ENCODE results near the gene RFT1. TPM values are rescaled to one million over a fixed set of nuclear protein-coding genes. Genes with fewer than 3 reads are reported as not detected.

RFT1 gene
- total RNA-seq, 1 donor from 2014 or later: 19.2 TPM

DNA sequence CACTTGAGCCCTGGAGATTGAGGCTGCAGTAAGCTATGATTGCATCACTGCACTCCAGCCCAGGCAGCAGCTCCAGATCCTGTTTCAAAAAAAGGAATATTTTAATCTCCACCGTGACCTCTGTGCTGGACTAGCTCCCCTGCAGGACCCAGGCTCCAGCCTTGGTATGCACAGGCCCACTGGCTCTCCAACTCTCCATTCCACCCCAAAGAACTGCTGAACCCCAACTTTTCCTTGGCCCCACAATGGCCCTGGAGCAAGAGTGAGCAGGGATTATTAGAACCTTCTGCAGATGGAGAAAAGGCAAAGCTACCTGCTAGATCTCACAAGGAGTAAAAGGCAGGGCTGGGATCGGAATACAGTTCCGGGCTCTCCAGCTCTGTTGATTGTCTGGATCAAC is 51.6 kb downstream of the RFT1 start:
- no peaks in the 10 kb centered on the region for H4K20me1 ChIP-seq (ENCODE audit: insufficient read depth, low read length)
- no peak overlapping the region for H3K9ac ChIP-seq (ENCODE audit: low read length)
- H3K4me3 ChIP-seq (ENCODE audit: insufficient read depth, low read depth, low read length): no peak overlapping the region
- no peak for TF ChIP-seq EZH2 (IDR thresholded peaks at IDR 0.05; ENCODE audit: insufficient read depth, low read length)
- no peak for TF ChIP-seq CTCF (IDR thresholded peaks at IDR 0.05; ENCODE audit: insufficient read depth, low read depth, low read length)
- H3K79me2 ChIP-seq (ENCODE audit: insufficient read depth, low read length): no peaks in the 10 kb centered on the region
- peaks cover 2% of the 10 kb centered on the region for H3K4me1 ChIP-seq (ENCODE audit: insufficient read depth, low read length)
- Mint-ChIP-seq H3K4me1 (ENCODE audit: low read depth, unreplicated experiment) (no peaks in the 10 kb centered on the region), H3K9me3 (ENCODE audit: unreplicated experiment) (no peaks in the 10 kb centered on the region), H3K4me3 (ENCODE audit: unreplicated experiment) (no peak overlapping the region), H3K27me3 (ENCODE audit: low read depth, unreplicated experiment) (peaks cover 23% of the 10 kb centered on the region), H3K36me3 (ENCODE audit: low read depth, unreplicated experiment) (no peaks in the 10 kb centered on the region), H3K27ac (ENCODE audit: unreplicated experiment) (peak overlapping the region; percentile 7)
- FAIRE-seq (no peak), DNase-seq (ENCODE audit: low read depth) (no peak)
- H3K27me3 ChIP-seq (ENCODE audit: insufficient read depth, low read length): no peaks in the 10 kb centered on the region
- no peaks in the 10 kb centered on the region for H3K36me3 ChIP-seq (ENCODE audit: insufficient read depth, low read length)
- H3K9me3 ChIP-seq (ENCODE audit: insufficient read depth, low read depth, low read length): no peaks in the 10 kb centered on the region
- H3K4me2 ChIP-seq (ENCODE audit: low read length): no peak overlapping the region
- H3K27ac ChIP-seq (ENCODE audit: low read depth, low read length): no peak overlapping the region
- H2AFZ ChIP-seq (ENCODE audit: low read depth, low read length): no peak overlapping the region

- H3K27me3 Mint-ChIP-seq (ENCODE audit: low read depth, unreplicated experiment): peaks cover 32% of the 10 kb centered on the region
- no peaks in the 10 kb centered on the region for H3K4me1 Mint-ChIP-seq (ENCODE audit: low read depth, unreplicated experiment)
- H4K20me1 ChIP-seq (ENCODE audit: insufficient read depth, low read length): no peaks in the 10 kb centered on the region
- no peak overlapping the region for H3K27ac Mint-ChIP-seq (ENCODE audit: unreplicated experiment)
- H3K9me3 ChIP-seq (ENCODE audit: insufficient read depth, low read depth, low read length): no peaks in the 10 kb centered on the region
- H3K4me3 ChIP-seq (ENCODE audit: insufficient read depth, low read depth, low read length): no peak overlapping the region
- FAIRE-seq (no peak), DNase-seq (ENCODE audit: low read depth) (no peak)
- H3K9ac ChIP-seq (ENCODE audit: low read length): no peak overlapping the region
- no peaks in the 10 kb centered on the region for H3K27me3 ChIP-seq (ENCODE audit: insufficient read depth, low read length)
- no peaks in the 10 kb centered on the region for H3K79me2 ChIP-seq (ENCODE audit: insufficient read depth, low read length)
- H3K36me3 Mint-ChIP-seq (ENCODE audit: low read depth, unreplicated experiment): no peaks in the 10 kb centered on the region
- no peak overlapping the region for H2AFZ ChIP-seq (ENCODE audit: low read depth, low read length)
- no peaks in the 10 kb centered on the region for H3K9me3 Mint-ChIP-seq (ENCODE audit: unreplicated experiment)
- no peaks in the 10 kb centered on the region for H3K36me3 ChIP-seq (ENCODE audit: insufficient read depth, low read length)
- TF ChIP-seq CTCF (IDR thresholded peaks at IDR 0.05; ENCODE audit: insufficient read depth, low read depth, low read length): no peak
- no peak for TF ChIP-seq EZH2 (IDR thresholded peaks at IDR 0.05; ENCODE audit: insufficient read depth, low read length)
- H3K27ac ChIP-seq (ENCODE audit: low read depth, low read length): no peak overlapping the region
- H3K4me1 ChIP-seq (ENCODE audit: insufficient read depth, low read length): peaks cover 4% of the 10 kb centered on the region
- no peak overlapping the region for H3K4me3 Mint-ChIP-seq (ENCODE audit: unreplicated experiment)
- H3K4me2 ChIP-seq (ENCODE audit: low read length): no peak overlapping the region
Observed at GRCh38 chr3:53077476-53078220, 52.6 kb downstream of the RFT1 start.

GRCh38 chr3:53075743-53076140 is 54.5 kb downstream of the RFT1 start:
- Mint-ChIP-seq H3K9me3 (ENCODE audit: unreplicated experiment) (no peaks in the 10 kb centered on the region), H3K27ac (ENCODE audit: unreplicated experiment) (no peak overlapping the region), H3K27me3 (ENCODE audit: low read depth, unreplicated experiment) (peaks cover 37% of the 10 kb centered on the region), H3K4me3 (ENCODE audit: unreplicated experiment) (no peak overlapping the region), H3K4me1 (ENCODE audit: low read depth, unreplicated experiment) (peaks cover 4% of the 10 kb centered on the region), H3K36me3 (ENCODE audit: low read depth, unreplicated experiment) (no peaks in the 10 kb centered on the region)
- no peak overlapping the region for H3K27ac ChIP-seq (ENCODE audit: low read depth, low read length)
- TF ChIP-seq CTCF (IDR thresholded peaks at IDR 0.05; ENCODE audit: insufficient read depth, low read depth, low read length) (no peak), EZH2 (IDR thresholded peaks at IDR 0.05; ENCODE audit: insufficient read depth, low read length) (no peak)
- no peak overlapping the region for H2AFZ ChIP-seq (ENCODE audit: low read depth, low read length)
- no peaks in the 10 kb centered on the region for H3K36me3 ChIP-seq (ENCODE audit: insufficient read depth, low read length)
- peaks cover 9% of the 10 kb centered on the region for H3K4me1 ChIP-seq (ENCODE audit: insufficient read depth, low read length)
- no peak overlapping the region for H3K9ac ChIP-seq (ENCODE audit: low read length)
- no peak for DNase-seq (ENCODE audit: low read depth)
- H4K20me1 ChIP-seq (ENCODE audit: insufficient read depth, low read length): no peaks in the 10 kb centered on the region
- H3K4me3 ChIP-seq (ENCODE audit: insufficient read depth, low read depth, low read length): no peak overlapping the region
- no peak overlapping the region for H3K4me2 ChIP-seq (ENCODE audit: low read length)
- no peaks in the 10 kb centered on the region for H3K79me2 ChIP-seq (ENCODE audit: insufficient read depth, low read length)
- no peak for FAIRE-seq
- H3K27me3 ChIP-seq (ENCODE audit: insufficient read depth, low read length): no peaks in the 10 kb centered on the region
- no peaks in the 10 kb centered on the region for H3K9me3 ChIP-seq (ENCODE audit: insufficient read depth, low read depth, low read length)
